ENCODE measurements around the gene BSN.

DNA sequence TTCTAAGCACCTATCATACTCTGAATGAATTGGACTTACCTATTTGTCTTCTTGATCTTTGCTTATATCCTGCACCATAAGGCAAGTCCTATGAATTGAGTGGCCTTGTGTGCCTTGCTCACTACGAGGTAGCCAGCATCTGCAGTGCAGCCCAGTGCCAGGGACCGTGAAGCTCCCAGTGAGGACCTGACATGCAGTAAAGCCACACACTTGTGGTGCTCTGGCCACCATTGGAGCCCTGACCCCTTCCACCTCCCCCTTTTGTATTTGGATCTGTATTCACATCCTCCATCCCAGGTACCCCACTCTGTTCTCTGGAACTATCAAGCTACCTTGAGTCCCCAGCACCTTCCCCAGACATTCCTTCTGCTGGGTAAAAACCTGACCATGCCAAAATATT, 52.1 kb downstream of the BSN start:
- TF ChIP-seq, protein P1, sequence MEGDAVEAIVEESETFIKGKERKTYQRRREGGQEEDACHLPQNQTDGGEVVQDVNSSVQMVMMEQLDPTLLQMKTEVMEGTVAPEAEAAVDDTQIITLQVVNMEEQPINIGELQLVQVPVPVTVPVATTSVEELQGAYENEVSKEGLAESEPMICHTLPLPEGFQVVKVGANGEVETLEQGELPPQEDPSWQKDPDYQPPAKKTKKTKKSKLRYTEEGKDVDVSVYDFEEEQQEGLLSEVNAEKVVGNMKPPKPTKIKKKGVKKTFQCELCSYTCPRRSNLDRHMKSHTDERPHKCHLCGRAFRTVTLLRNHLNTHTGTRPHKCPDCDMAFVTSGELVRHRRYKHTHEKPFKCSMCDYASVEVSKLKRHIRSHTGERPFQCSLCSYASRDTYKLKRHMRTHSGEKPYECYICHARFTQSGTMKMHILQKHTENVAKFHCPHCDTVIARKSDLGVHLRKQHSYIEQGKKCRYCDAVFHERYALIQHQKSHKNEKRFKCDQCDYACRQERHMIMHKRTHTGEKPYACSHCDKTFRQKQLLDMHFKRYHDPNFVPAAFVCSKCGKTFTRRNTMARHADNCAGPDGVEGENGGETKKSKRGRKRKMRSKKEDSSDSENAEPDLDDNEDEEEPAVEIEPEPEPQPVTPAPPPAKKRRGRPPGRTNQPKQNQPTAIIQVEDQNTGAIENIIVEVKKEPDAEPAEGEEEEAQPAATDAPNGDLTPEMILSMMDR (IDR thresholded peaks at IDR 0.05; ENCODE audit: low read length), result no peak
- TF ChIP-seq EZH2 (IDR thresholded peaks at IDR 0.05; ENCODE audit: borderline replicate concordance, low read length), result no peak

All from OCI-LY1 (cell line).